GM18867 (cell line): ENCODE measurements around the gene CD9.

Source experiments
- ATAC-seq: cut with Tn5 transposase; IDR thresholded peaks from one replicate; pipeline ENCODE4 v1.9.1; 2021; ENCODE audit warnings: mild to moderate bottlenecking, moderate library complexity; ENCODE audit not compliant: unreplicated experiment

Gene CD9

GRCh38 chr12:6273205-6273540, 73.0 kb downstream of the CD9 start:
- no peak for ATAC-seq

GRCh38 chr12:6273541-6274230, 73.5 kb downstream of the CD9 start:
- no peak for ATAC-seq

- ATAC-seq = no peak
Observed at GRCh38 chr12:6274231-6275221, 74.3 kb downstream of the CD9 start.

- no peak for ATAC-seq
Observed at GRCh38 chr12:6275928-6276887, 76.0 kb downstream of the CD9 start.

GRCh38 chr12:6276956-6277620, 76.9 kb downstream of the CD9 start:
- ATAC-seq = no peak

GRCh38 chr12:6277982-6278438, 77.8 kb downstream of the CD9 start:
- ATAC-seq = peak; percentile 17

GRCh38 chr12:6278439-6279255, 78.4 kb downstream of the CD9 start:
- peak; percentile 73 for ATAC-seq

- no peak for ATAC-seq
Observed at GRCh38 chr12:6279256-6279628, 79.0 kb downstream of the CD9 start.

- no peak for ATAC-seq
Observed at GRCh38 chr12:6279631-6280030, 79.4 kb downstream of the CD9 start.

- ATAC-seq = no peak
Observed at GRCh38 chr12:6280053-6280469, 79.9 kb downstream of the CD9 start.

- no peak for ATAC-seq
Observed at GRCh38 chr12:6280672-6281071, 80.5 kb downstream of the CD9 start.

- no peak for ATAC-seq
Observed at GRCh38 chr12:6281081-6281809, 81.0 kb downstream of the CD9 start.

- no peak for ATAC-seq
Observed at GRCh38 chr12:6282453-6282840, 82.2 kb downstream of the CD9 start.

GRCh38 chr12:6284273-6284672, 84.1 kb downstream of the CD9 start:
- ATAC-seq = no peak

- peak; percentile 62 for ATAC-seq
Observed at GRCh38 chr12:6285063-6285477, 84.9 kb downstream of the CD9 start.

GRCh38 chr12:6285532-6286306, 85.5 kb downstream of the CD9 start:
- ATAC-seq = no peak
